ENCODE measurements around the gene SH3BP5L. TPM values are rescaled to one million over a fixed set of nuclear protein-coding genes. Genes with fewer than 3 reads are reported as not detected.
"Not testable (repeated sequence)": the region's sequence is repeated elsewhere in the genome, so short reads cannot be mapped to it uniquely, and the experiment has no call there.

Gene SH3BP5L
- polyA plus RNA-seq, 4 donors, result 22.8 to 34.8 (median 30.0) TPM

DNA sequence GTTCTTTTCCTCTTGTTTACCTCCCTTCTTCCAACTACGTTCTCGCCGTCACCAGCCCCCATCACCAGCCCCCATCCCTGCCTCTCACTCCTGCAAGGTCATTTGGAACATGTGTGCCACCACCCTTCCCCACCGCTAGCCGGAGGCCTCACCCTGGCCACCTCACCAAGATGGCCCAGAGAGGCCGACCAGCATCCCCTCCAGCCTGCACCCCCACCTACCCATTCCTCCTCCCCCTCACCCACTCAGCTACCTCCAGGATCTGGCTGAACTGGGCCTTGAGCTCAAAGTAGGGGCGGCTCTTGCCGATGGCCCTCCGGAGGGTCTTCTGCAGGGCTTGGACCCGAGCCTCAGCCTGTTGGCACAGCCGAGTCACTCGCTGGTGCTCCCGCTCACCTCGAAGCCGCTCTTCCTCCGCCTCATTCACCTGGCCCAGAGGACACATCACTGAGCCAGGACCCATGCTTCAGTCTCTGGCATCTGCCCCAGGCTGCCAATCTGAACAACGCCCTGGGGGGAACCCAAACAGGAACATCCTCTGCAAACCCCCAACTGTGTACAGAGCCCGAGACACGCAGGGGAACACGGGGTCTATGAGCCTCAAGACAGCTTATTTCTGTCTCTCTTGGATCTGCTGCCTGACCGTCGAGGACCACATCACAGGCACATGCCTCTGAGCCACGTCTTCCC lies 12.8 kb downstream of the SH3BP5L start:
- DNase-seq (ENCODE audit: low read depth in 4 of 4, low spot score in 2 of 4), result no peak

DNA sequence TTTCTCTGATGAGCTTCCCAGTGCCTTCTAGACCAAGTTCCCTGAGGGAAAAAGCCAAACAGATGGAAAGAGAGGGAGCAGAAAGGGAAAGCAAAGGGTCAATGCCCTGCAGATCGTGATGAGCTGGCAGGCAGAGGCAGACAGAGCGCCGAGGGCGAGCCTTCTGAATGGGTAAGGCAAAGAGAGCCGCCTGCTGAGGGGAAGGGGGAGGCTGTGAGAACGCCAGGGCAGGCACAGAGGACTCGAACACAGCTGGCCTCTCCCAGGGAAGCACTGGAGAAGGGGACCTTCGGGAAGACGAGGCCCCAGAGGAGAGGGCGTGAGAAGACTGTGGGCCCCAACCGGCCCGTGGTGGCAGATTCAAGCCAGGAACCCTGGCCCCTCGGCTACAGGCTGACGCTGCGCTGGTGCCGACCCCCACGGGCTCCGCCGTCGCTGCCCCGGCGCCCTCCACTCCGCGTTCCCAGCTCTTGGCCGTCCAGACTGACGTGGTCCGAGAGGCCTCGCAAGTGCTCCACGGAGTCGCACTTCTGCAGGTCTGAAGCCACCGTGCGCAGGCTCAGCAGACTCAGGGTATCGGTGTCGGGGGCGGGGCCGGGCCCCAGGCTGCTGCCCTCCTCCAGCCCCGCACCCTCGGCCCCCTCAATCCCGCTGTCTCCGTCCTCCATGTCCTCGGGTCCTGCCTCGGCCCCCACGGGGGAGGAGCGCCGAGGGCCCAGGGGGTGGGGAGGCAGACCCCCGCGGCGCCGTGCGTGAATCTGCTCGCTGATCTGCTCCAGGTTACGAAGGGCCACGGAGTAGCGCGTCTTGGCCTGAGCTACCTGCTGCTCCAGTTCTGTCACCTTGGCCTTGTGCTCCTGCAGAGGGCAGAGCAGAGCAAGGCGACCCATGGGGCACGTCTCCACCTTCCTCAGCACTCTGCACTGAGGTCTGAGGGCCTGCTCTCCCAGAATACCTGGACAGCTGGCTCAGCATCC lies 13.9 kb downstream of the SH3BP5L start:
- DNase-seq (ENCODE audit: low read depth in 4 of 4, low spot score in 2 of 4), result no peak

DNA sequence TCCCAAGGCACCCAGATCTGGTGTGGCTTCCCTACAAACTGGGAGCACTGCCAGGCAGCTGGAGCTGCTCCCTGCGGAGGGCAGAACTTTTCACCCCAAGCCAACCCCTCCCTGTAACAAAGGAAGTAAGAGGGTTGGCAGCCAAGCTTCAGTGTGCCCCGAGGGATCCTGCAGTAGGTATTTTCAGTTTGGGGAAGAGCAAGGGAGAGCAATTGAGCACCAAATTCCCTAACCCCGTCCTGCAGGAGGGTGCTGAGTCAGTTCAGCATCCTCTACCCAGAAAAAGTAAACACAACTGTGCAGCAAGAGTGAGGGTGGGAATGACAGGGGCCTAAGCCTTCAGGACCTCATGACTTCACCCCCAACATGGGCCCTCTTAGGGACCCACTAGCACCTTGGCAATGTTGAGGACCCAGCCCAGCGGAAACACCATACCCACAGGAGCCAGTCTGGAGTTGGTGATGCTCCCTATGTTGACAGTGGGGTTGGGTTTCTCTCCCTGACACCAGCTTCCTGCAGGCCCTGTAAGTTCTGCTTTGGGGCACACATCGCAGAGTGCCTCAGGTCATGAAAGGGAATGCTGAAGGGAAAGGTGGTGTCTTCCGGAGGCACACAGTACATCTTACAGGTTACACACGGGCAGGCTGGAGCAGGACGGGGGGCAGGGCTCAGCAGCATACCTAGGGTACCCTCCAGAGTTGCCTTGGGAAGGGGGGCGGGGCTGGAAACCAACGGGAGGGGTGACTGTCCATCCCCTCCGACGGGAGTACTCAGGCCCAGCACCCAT lies 14.8 kb downstream of the SH3BP5L start:
- no peak for DNase-seq (ENCODE audit: low read depth in 4 of 4, low spot score in 2 of 4)

DNA sequence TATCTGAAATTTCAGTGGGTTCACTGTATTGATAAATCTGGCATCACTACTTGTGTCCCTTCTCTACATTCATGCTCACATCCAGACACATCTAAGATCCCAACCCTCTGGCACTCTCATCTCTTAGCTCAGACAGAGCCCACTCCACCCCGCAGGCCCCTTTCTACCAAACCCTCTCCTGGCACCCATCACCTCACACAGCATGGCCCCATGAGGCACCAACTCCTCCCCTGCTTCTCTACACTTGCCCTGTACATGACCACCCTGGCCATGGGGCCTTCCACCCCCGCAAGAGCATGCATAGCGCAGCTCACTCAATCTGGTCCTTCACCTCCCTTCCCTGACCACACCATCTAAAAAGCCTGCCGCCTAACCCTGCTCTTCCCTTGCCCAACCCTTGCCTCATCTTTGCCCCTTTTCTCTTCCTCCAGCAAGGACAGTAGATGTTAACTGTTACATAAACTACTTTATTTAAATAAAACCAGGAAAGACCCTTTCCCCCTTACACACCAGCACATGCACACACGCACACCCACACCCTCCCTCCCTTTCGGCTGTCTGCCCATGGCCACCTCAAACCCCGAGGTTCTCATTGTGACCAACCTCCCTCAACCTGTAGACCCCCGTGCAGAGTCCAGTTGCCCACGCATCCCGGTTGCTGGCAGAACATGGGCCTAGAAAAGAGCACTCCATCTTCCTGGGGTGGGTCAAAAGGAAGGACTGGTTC lies 15.6 kb downstream of the SH3BP5L start:
- DNase-seq (ENCODE audit: low read depth in 4 of 4, low spot score in 2 of 4), result no peak

DNA sequence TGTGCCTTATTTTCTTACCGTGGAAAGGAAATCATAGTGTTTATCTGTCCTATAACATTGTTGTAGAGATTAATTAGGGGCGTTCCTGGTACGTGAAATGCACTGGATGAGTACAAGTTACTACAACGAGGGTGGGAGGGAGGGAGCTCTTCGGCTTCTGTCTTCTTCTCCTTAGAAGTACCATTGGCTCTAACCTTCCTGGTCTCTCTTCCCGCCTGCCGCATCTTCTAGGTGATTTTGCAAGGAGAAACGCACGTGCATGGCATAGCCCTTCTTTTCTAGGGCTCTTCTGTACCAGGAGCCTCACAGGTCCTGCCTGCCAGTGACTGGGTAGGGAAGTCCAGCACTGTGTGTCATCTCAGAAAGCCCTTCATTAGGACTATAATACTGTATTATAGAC lies 16.8 kb downstream of the SH3BP5L start:
- no peak for DNase-seq (ENCODE audit: low read depth in 4 of 4, low spot score in 2 of 4)

DNA sequence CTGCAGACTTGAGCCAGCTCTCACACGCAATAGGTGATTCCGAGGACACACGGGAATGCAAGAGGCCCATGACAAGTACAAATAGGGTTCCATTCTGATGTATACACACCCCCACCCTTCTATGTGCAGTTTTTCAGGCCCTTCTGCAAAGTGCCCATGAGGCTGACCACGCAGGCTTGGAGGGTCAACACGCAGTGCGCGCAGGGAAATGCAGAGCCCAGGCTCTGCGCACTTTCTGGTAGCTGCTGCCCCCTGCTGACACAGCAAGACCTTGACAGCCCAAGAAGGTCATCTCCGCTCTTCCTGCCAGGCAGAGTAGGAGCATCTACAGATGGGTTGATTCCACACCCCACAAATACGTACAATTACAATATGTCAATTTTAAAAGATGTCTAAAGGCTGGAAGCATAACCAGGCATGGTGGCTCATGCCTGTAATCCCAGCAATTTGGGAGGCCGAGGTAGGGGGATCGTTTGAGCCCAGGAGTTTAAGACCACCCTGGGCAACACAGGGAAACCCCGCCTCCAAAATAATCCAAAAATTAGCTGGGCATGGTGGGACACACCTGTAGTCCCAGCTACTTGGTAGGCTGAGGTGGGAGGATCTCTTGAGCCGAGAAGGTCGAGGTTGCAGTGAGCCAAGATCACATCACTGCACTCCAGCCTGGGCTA lies 18.5 kb downstream of the SH3BP5L start:
- no peak for DNase-seq (ENCODE audit: low read depth in 4 of 4, low spot score in 2 of 4)

DNA sequence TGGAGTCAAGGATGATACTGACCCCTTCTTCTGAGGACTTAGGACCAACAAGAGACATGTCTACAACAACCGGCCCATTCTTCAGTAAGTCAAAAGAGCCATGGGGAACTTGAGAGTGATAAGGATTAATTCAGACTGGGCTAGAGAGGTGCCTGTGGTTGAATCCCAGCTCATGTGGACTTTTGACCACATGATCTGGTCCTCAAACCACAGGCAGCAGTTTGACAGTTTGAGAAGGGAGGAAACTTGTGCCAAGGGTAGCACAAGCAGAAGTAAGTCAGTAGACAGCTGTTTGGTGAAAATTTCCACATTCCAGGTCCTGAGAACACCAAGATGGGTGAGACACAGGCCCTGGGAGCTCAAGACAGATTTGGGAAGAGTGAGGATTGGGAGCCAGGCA lies 19.8 kb downstream of the SH3BP5L start:
- DNase-seq (ENCODE audit: low read depth in 4 of 4, low spot score in 2 of 4), result no peak

DNA sequence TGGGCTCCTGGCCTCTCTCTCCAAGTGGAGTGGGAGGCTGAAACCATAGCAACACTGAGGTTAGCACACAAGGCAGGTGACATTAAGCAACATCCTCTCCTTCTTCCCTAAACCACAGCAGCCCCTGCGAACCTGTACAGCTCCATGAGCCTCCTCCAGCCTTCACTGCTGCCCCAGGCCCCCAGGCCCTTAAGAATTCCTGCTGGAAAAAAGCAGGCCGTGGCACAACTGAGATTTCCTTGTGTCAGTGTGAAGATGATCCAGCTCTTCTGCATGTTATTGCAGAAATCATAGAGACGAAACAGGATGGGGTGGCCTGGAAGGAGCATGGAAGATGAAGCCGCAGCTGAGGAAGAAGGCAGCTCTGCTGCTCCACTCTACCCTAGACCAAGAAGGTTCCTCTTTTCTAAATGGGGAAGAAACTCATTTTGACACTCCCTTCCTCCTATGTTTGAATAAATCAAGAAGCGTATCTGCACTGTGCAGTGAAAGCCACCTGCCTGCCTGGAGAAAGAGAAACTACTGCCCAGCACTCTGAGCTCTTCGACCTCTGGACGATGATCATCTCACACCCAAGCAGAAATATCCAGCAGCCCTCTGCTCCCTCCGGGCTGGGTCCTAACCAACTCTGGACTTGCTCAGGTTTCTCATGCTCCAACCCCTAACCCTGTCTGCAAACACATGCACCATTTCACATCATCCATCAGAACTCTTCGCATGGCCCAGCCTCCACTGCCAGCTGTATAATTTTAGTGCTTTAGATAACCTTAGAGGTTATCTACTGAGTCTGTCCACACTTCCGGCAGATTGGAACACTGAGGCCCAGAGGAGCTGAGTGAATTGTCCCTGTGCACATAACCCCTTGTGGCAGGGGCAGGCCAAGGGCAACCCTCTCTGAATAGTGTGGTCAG lies 20.7 kb downstream of the SH3BP5L start:
- DNase-seq (ENCODE audit: low read depth in 4 of 4, low spot score in 2 of 4), result no peak

DNA sequence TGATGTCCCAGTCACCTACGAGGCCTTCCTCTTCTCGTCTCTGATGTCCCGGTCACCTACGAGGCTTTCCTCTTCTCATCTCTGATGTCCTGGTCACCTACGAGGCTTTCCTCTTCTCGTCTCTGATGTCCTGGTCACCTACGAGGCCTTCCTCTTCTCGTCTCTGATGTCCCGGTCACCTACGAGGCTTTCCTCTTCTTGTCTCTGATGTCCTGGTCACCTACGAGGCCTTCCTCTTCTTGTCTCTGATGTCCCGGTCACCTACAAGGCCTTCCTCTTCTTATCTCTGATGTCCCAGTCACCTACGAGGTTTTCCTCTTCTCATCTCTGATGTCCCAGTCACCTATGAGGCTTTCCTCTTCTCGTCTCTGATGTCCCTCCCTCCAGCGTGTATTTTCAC lies 22.2 kb downstream of the SH3BP5L start:
- not testable (repeated sequence) for DNase-seq (ENCODE audit: low read depth in 4 of 4, low spot score in 2 of 4)

DNA sequence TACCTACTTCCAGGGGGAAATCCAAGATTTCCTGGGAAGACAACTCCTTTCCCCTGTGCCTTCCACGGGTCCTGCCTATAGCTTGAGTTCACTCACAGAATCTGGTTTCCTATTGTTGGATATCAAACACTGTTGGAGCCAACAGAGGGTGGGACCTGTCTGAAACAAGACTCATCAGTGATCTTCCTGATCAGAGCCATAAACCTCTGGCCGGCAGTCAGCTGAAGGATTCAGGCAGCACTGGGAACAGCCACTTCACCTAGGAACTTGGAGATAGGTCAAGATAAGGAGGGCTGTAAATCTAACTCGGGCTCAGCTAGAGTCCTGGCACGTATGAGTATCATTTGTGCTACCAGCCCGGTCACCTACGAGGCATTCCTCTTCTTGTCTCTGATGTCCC lies 23.3 kb downstream of the SH3BP5L start:
- DNase-seq (ENCODE audit: low read depth in 4 of 4, low spot score in 2 of 4), result no peak

DNA sequence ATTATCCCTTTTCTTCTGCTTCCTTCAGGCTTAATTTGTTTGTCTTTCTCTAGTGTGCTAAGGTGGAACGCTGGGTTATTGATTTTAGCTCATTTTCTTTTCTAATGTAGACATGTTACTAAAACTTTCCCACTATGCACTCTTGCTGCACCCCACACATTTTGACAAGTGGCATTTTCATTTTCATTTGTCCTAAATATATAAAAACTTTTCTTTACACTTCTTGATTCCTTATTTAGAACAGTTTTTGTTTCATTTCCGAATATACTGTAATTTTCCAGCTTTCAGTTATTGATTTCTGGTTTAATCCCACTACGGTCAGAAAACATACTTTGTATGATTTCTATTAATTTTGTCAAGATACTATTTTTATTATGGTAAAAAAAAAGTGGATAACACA lies 25.3 kb downstream of the SH3BP5L start:
- no peak for DNase-seq (ENCODE audit: low read depth in 4 of 4, low spot score in 2 of 4)

DNA sequence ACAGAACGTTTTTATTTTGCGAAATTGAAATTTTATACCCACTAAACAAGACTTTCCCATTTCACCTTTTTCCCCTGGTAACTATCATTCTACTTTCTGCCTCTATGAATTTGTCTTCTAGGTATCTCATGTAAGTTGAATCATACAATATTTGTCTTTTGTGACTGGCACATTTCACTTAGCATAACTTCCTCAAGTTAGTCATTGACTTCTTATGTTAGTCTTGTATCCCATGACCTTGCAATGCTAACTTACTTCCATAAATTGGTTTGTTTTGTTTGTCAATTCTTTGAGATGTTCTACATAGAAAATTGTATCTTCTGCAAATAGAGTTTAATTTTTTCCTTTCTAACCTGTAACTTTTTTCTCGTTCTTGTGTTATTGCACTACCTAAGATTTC lies 26.9 kb downstream of the SH3BP5L start:
- no peak for DNase-seq (ENCODE audit: low read depth in 4 of 4, low spot score in 2 of 4)

DNA sequence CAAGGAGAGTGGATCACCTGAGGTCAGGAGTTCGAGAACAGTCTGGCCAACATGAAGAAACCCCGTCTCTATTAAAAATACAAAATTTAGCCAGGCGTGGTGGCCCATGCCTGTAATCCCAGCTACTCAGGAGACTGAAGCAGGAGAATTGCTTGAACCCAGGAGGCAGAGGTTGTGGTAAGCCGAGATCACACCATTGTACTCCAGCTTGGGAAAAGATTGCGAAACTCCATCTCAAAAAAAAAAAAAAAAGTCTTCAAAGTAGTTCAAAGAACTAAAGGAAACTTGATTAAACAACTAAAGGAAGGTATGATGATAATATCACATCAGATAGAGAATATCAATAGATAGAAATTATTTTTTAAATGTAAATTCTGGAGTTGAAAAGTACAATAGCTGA lies 31.1 kb downstream of the SH3BP5L start:
- not testable (repeated sequence) for DNase-seq (ENCODE audit: low read depth in 4 of 4, low spot score in 2 of 4)

DNA sequence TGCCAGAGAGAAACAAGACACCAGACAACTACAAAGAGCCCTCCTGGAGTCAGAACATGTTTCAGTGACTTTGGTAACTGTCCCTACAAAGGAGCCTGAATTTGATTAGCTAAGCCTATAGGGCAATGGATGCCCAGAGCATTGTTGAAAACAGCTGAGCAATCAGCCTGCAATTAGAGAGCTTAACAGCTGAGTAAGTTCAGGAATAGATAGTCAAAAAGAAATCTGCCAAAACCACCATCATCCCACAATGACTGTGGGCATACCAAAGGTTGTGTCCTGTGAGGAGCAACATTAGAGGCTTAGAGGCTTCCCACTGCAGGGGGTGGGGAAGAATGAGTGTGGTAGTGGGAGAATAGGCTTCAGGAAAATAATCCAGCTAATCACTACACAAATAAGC lies 32.1 kb downstream of the SH3BP5L start:
- DNase-seq (ENCODE audit: low read depth in 4 of 4, low spot score in 2 of 4), result no peak

DNA sequence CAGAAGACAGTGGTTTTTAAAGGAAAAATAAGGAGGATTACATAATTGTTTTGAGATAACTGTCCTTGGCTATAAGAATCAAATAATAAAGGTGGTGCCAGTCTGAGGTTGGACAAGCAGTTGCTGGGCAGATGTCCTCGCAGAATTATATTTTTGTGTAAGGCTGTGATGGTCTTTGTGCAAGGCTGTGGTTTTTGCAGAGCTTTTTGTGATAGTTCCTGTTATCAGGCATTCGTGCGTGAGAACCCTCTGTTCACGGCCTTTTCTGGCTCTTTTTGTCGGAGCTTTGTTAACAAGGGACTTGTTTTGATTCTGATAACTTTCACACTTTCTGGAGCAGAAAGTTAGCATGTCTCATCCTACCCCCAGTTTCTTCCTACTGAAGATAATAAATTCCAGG lies 33.4 kb downstream of the SH3BP5L start:
- no peak for DNase-seq (ENCODE audit: low read depth in 4 of 4, low spot score in 2 of 4)

DNA sequence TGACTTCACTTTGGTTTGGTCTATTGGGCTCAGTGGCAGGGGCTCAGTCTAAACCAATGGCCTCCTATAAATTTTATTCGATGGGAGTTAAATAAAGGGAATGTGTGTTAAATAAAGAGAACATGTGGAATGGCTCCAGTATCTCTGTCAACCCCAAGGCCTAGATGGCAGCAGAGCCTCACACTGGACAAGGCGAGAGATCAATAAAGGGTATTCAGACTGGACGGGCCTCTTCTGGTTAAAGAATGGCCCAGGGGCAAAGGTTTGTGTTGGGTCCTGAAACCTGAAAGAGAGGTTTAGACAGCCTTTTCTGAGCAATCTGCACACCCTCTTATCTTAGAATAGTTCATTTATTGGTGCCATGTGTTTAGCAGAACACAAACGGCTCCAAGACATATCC lies 34.7 kb downstream of the SH3BP5L start:
- no peak for DNase-seq (ENCODE audit: low read depth in 4 of 4, low spot score in 2 of 4)

DNA sequence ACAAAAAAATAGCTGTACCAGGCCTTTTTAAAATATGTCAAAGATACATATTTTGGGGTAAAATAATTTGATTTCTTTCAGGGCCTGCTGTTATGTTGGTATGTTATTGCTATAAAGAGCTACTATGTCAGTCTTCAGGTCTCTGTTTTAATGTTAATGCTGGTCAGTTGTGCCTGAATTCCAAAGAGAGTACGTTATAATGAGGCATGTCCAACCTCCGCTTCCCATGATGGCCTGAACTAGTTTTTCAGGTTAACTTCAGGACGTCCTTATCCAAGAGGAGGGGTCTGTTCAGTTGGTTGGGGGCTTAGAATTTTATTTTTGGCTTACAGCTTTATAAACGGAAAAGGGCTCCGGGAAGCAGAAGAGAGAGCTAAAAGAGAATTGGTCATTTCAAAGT lies 35.3 kb downstream of the SH3BP5L start:
- no peak for DNase-seq (ENCODE audit: low read depth in 4 of 4, low spot score in 2 of 4)

DNA sequence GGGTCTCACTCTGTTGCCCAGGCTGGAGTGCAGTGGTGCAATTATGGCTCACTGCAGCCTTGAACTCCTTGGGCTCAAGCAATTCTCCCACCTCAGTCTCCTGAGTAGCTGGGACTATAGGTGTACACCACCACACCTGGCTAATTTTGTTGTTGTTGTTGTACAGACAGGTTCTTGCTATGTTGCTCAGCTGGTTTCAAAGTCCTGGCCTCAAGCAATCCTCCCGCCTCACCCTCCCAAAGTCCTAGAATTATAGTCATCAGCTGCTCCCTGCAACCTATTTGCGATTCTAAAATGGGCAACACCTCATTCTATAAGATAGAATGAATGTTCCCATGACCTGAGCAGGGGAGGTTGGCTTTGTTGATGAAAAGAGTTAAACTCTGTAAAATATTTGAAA lies 36.4 kb downstream of the SH3BP5L start:
- not testable (repeated sequence) for DNase-seq (ENCODE audit: low read depth in 4 of 4, low spot score in 2 of 4)

DNA sequence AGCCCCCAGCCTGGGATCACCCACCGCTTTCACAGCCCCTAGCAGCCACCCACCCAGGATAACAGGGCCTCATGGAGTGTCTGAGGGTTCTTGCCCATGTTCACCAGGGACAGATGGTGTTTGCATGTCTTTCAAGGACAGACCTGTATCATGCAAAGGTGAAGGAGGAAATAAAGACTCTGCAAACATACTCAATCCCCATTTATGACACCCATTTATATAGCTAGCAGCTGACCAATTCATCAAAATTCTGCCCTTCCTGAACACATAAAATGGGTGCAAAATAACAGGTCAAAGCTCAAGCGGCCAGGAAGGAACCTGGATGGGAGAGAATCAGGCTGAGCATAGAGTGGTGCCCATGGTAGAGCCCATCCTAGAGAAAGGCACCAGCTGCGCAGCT lies 37.4 kb downstream of the SH3BP5L start:
- no peak for DNase-seq (ENCODE audit: low read depth in 4 of 4, low spot score in 2 of 4)

Data from left renal cortex interstitium (tissue), 4 donors.